Stimulated activated memory B cell treated with anti-CD40 and anti-IgM and Interleukin-4, amounts not matched to agents 10 μg/mL and 1 μg/mL and 100 μg/mL, for 72 hours (primary cell): ENCODE results near the gene LIPC.

Experiments
- ATAC-seq: fragments of 150-1000 bp; cut with Tn5 transposase; 2 replicates; pipeline ENCODE4 v1.10.0; 2021
- H3K27ac Mint-ChIP-seq: one replicate; pipeline ENCODE4 v1.8.0; 2022; ENCODE audit warnings: mild to moderate bottlenecking, mixed read lengths
- H3K27me3 Mint-ChIP-seq: one replicate; pipeline ENCODE4 v1.8.0; 2022; ENCODE audit warnings: mixed read lengths
- H3K36me3 Mint-ChIP-seq: one replicate; pipeline ENCODE4 v1.8.0; 2022; ENCODE audit warnings: mixed read lengths
- H3K4me1 Mint-ChIP-seq: one replicate; pipeline ENCODE4 v1.8.0; 2022; ENCODE audit warnings: mixed read lengths
- H3K4me3 Mint-ChIP-seq: one replicate; pipeline ENCODE4 v1.8.0; 2022; ENCODE audit warnings: mild to moderate bottlenecking, moderate library complexity, mixed read lengths
- H3K9me3 Mint-ChIP-seq: one replicate; pipeline ENCODE4 v1.8.0; 2022; ENCODE audit warnings: mixed read lengths

The LIPC gene

DNA sequence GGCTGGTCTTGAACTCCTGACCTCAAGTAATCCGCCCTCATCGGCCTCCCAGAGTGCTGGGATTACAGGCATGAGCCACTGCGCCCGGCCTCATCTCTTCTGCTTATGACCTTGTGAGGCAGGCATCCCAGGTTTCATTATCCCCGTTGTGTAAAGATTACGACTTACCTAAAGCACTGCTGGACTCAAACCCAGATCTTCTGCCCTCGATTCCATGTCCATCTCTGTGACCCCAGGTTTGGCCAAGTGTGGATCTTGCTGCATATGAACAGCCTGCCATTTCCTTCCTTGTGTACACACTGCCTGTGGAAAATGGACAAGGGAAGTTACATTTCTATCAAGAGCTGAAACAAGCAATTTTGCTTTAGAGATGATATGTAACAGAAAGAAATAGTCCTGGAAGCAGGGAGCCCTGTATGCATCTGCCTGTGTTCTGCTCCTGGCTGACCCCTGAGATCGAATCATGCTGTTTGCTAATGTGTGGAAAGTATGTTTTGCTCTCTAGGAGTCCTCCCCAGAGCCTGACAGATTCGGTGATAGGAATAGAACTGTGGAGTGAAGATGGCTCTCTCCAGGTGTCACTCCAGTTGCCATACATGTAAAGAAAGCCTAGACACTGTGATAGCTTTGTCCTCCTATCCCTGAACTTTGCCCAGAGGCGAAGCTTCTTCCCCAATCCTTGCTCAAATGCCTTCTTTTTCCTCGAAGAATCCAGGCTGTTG lies 11.8 kb upstream of the LIPC start:
- Mint-ChIP-seq H3K4me1 (no peaks in the 10 kb centered on the region), H3K36me3 (no peaks in the 10 kb centered on the region), H3K4me3 (no peak overlapping the region), H3K9me3 (peaks cover 7% of the 10 kb centered on the region), H3K27ac (no peak overlapping the region), H3K27me3 (peaks cover 7% of the 10 kb centered on the region)
- peak; percentile 29 for ATAC-seq

DNA sequence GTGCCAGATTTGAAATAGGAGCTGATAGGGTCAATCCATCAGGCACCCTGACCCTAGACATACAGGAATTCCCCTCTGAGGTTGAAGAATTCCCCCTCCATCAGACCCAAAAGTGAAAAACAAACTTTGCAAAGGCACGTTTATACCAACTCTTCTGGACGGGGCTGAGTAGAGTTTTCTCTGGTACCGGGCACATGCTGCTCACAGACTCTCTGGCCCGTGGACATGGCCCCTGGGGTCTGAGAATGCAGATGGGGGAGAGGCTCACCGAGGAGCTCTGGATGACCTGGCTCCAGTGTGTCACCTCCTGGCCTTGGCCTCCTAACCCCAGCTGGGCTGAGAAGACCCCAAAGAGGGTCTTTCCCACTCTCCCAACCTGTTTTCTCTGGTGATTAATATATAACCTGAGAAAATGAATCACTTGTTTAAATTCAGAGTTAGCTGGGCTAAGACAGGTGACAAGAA lies 11.2 kb upstream of the LIPC start:
- Mint-ChIP-seq H3K4me3 (no peak overlapping the region), H3K36me3 (no peaks in the 10 kb centered on the region), H3K4me1 (no peaks in the 10 kb centered on the region), H3K27me3 (peaks cover 7% of the 10 kb centered on the region), H3K9me3 (peaks cover 7% of the 10 kb centered on the region), H3K27ac (no peak overlapping the region)
- peak; percentile 44 for ATAC-seq

DNA sequence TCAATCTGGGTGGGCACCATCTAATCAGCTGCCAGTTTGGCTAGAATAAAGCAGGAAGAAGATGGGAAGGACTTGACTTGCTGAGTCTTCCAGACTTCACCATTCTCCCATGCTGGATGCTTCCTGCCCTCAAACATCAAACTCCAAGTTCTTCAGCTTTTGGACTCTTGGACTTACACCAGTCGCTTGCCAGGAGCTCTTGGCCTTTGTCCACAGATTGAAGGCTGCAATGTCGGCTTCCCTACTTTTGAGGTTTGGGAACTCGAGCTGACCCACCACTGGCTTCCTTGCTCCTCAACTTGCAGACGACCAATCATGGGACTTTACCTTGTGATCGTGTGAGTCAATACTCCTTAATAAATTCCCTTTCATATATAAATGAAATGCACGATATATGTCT lies 8.6 kb upstream of the LIPC start:
- Mint-ChIP-seq H3K4me3 (no peak overlapping the region), H3K9me3 (no peaks in the 10 kb centered on the region), H3K27ac (no peak overlapping the region), H3K27me3 (peaks cover 7% of the 10 kb centered on the region), H3K36me3 (no peaks in the 10 kb centered on the region), H3K4me1 (no peaks in the 10 kb centered on the region)
- ATAC-seq: no peak

DNA sequence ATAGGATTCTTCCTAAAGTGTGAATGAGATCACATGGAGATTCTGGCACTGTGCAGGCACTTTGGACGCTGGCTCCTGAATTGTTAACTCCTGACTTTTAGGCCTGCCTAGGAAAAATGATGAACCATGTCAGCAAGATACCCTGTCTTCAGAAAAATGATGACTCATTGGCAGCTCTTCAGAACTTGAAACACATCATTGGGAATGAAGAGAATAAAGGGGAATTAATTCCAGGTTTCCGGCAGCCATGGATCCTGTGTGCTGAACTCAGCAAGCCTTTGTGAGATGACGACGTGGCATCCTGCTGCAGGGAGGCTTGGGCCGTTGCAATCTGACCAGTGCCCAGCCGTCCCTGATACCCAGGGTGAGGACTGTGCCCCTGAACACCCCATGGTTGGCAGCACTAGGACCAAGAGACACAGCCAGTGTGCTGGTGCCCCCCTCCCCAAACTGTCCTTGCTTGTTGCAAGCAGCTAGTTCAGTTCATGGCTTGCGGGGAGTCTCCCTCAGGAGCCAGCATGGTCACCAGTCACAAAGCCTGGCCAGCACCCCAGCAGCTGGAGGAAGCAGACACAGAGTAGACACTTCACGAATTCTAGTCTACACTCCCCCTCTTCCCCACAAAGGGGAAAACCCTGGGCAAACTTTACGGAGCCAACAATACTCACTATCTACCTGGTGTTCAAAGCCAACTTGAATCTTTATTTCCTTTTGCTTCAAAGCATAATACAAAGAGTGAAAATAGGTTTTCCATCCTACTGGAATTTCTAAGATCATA lies 7.8 kb upstream of the LIPC start:
- Mint-ChIP-seq H3K9me3 (no peaks in the 10 kb centered on the region), H3K27me3 (peaks cover 7% of the 10 kb centered on the region), H3K4me3 (no peak overlapping the region), H3K27ac (no peak overlapping the region), H3K36me3 (no peaks in the 10 kb centered on the region), H3K4me1 (no peaks in the 10 kb centered on the region)
- no peak for ATAC-seq

DNA sequence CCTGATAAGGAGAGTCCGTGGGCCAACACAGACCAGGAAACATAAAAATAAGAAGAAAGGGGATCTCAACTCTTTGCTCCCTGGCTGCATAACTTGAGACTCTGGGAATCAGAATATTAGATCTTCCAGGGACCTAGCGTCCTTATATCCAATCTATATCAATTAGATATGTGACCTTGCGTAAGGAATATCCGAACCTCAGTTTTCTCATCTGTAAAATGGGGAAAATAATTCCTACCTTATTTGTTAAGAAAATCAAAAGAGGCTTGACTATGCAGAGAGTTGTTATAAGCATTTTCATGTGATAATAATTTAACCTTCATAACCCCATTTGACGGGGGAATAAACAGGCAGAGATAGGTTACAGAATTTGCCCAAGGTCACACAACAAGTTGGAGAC lies 7.1 kb upstream of the LIPC start:
- Mint-ChIP-seq H3K36me3 (no peaks in the 10 kb centered on the region), H3K27me3 (peaks cover 7% of the 10 kb centered on the region), H3K27ac (no peak overlapping the region), H3K4me3 (no peak overlapping the region), H3K9me3 (no peaks in the 10 kb centered on the region), H3K4me1 (no peaks in the 10 kb centered on the region)
- no peak for ATAC-seq

DNA sequence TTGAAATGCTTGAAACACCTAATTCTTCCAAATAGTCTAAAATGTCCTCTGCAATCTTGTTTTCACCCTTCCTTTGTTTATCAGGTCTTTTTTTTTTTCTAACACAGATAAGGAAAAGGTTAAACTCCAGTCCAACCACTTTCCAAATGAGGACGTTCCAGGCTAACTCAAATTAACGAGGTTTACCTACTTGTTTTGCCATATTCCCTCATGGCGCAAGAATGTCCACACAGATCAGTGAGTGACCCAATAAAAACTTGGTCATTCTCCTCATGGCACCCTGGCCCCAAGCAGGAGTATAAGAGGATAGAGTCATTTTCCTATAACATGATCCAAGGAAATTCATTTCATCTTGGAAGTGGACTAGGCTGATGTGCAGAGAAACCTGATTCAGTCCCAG lies 6.6 kb upstream of the LIPC start:
- H3K27me3 Mint-ChIP-seq: peaks cover 7% of the 10 kb centered on the region
- no peaks in the 10 kb centered on the region for H3K36me3 Mint-ChIP-seq
- ATAC-seq: no peak
- no peak overlapping the region for H3K27ac Mint-ChIP-seq
- no peaks in the 10 kb centered on the region for H3K4me1 Mint-ChIP-seq
- no peaks in the 10 kb centered on the region for H3K9me3 Mint-ChIP-seq
- H3K4me3 Mint-ChIP-seq: no peak overlapping the region

DNA sequence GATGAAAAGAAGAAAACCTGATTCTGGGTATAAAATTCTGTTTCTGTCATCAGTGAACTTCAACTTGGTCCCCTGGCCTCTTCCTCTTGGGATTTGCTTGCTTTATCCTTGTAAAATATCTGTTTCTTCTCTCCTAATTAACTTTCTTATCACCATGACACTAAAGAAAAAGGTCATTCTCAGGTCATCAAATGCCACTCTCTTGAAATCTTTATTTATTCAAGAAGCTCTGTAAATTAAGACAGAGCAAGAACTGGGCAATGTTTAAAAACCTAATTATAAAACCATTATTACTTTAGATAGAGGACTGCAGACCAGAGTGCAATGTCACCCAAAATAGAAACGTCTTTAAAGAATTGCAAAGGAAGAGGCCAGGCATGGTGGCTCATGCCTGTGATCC lies 6.0 kb upstream of the LIPC start:
- no peak overlapping the region for H3K27ac Mint-ChIP-seq
- H3K4me1 Mint-ChIP-seq: no peaks in the 10 kb centered on the region
- H3K9me3 Mint-ChIP-seq: no peaks in the 10 kb centered on the region
- H3K4me3 Mint-ChIP-seq: no peak overlapping the region
- no peaks in the 10 kb centered on the region for H3K36me3 Mint-ChIP-seq
- peaks cover 7% of the 10 kb centered on the region for H3K27me3 Mint-ChIP-seq
- ATAC-seq: no peak

DNA sequence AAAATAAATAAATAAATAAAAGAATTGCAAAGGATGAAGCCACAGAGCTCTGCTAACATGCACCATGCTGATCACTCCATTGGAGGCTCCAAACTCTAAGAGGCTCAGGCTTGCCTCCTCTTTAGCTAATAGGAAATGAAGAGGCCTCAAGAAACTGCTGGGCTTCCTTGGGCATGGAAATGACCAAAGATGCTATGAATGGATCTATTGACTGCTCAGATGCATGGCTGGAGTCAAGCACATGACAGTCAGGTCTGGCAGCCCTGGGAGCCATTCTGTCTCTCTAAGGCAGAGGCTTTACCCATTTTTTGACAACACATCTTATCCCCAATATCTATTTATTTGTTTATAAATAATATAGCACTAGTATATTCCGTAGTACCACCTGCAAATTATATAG lies 5.3 kb upstream of the LIPC start:
- Mint-ChIP-seq H3K9me3 (no peaks in the 10 kb centered on the region), H3K27ac (no peak overlapping the region), H3K4me3 (no peak overlapping the region), H3K36me3 (no peaks in the 10 kb centered on the region), H3K27me3 (peaks cover 7% of the 10 kb centered on the region), H3K4me1 (no peaks in the 10 kb centered on the region)
- ATAC-seq: no peak

DNA sequence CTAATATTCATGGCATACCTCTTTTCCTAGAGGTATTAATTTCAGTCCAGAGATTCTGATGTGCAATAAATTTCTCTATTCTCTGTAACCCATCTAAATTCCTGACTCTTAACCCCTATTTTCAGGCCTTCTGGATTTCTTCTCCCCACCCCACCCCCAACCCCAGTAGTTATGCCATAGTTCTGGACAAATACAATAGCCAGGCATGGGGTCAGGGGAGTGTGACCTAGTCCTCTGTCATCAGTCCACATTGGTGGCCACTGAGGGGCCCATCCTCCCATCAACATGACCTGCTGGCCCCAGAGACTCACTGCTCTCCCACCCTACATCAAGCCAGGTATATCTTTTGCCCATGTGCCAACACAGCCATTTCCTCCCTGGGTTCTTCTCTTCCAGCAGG lies 3.8 kb upstream of the LIPC start:
- no peaks in the 10 kb centered on the region for H3K9me3 Mint-ChIP-seq
- ATAC-seq: peak; percentile 34
- no peaks in the 10 kb centered on the region for H3K36me3 Mint-ChIP-seq
- no peaks in the 10 kb centered on the region for H3K4me1 Mint-ChIP-seq
- H3K27me3 Mint-ChIP-seq: peaks cover 7% of the 10 kb centered on the region
- H3K27ac Mint-ChIP-seq: no peak overlapping the region
- no peak overlapping the region for H3K4me3 Mint-ChIP-seq

DNA sequence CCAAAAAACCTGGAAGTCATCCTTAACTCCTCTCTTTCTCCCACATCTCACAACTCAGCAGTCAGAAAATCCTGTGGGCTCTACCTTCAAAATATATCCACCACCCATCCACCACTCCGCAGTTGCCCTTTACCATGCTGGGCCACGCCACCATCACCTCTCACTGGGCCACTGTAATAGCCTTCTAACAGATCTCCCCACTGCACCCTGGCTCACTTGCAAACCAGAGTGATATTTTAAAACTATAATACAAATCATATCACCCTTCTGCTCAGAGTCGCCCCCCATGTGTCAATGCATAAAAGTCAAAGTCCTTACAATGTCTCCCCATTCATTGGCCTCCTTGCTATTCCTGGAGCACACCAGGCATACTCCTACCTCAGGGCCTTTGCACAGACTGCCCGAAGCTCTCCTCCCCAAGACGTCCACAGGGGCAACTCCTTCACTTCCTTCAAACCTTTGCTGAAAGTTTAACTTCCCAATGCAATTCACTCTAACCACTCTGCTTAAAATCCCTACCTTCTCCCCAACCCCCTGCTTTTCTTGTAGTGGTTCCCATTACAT lies 1.5 kb upstream of the LIPC start:
- no peak overlapping the region for H3K4me3 Mint-ChIP-seq
- no peaks in the 10 kb centered on the region for H3K36me3 Mint-ChIP-seq
- no peaks in the 10 kb centered on the region for H3K27me3 Mint-ChIP-seq
- H3K4me1 Mint-ChIP-seq: no peaks in the 10 kb centered on the region
- H3K9me3 Mint-ChIP-seq: no peaks in the 10 kb centered on the region
- no peak overlapping the region for H3K27ac Mint-ChIP-seq
- no peak for ATAC-seq

DNA sequence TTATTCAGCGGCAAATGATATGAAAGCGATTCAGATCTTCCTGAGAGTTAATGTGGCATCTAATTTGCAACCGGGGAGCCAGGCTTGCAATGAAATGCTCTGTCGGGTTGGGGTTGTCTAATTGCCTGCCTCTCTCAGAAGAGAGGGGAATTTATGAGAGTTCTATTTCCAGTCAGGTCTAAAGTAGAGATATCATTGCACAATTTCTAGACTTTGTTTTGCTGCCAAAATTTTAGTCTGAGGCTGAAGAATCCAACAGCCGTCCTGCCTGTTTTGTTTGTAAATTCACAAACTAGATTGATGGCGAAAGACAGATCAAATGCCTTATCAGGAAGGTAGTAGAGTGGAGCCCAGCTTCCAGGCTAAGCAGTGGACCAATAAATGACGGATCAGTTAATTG lies 610 bp downstream of the LIPC start:
- no peaks in the 10 kb centered on the region for H3K9me3 Mint-ChIP-seq
- H3K36me3 Mint-ChIP-seq: no peaks in the 10 kb centered on the region
- no peak overlapping the region for H3K4me3 Mint-ChIP-seq
- H3K27ac Mint-ChIP-seq: no peak overlapping the region
- no peaks in the 10 kb centered on the region for H3K4me1 Mint-ChIP-seq
- no peaks in the 10 kb centered on the region for H3K27me3 Mint-ChIP-seq
- no peak for ATAC-seq

DNA sequence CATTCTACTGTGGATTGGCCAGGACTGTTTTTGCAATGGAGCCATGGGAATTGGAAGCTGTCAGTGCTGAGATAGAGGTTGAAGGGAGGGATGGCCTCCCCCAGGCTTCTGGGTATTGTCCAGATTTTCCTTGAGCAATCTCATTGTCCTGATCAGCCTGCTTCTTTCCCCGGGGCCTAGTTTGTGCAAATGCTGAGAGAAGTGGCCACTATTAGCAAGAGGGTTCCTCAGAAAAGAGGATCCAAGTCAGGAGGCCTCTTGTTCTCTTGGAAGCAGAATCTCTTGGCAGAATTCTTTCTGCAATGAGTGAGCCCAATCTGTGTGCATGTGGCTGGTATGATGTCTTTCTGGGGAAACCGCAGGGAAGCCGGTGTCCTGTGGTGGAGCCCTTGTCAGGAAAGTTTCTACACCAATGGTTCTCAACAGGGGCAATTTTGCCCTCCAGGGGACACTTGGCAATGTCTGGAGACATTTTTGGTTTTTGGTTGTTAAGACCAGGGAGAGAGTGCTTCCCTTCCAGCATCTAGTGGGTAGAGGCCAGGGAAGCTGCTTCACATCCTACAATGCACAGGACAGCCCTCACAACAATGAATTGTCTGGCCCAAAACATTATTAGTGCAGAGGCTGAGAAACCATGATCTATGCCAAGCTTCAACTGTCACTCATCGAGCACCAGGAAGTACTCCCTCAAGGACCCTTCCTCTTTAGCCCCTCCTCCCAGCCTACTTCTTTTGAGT lies 2.0 kb downstream of the LIPC start:
- Mint-ChIP-seq H3K9me3 (no peaks in the 10 kb centered on the region), H3K27ac (no peak overlapping the region), H3K27me3 (no peaks in the 10 kb centered on the region), H3K4me3 (no peak overlapping the region), H3K4me1 (no peaks in the 10 kb centered on the region), H3K36me3 (no peaks in the 10 kb centered on the region)
- no peak for ATAC-seq

DNA sequence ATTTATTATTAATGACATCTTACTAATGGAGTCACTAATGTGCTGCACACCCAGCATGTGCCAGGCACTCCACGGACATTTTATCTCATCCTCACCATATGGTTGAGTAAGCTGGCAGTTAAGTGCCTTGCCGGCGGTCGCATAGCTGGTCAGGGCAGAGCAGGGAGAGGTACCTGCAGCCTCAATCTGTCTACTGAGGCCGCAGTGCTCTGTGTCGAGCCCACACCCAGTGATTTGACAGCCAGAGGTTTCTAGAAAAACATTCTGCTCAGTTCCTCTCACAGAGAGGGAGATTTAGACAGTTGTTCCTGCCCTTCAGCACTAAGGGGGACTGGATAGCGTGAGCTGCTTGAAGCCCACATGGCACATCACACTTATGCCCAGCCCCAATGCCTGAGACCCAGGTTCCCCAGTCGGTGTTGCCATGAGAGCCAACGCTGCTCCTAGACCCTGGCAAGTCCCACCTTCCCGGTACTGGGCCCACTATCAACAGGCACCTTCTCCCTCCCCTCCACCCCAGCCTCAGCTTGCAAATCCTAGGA lies 2.6 kb downstream of the LIPC start:
- no peak overlapping the region for H3K27ac Mint-ChIP-seq
- no peak for ATAC-seq
- no peaks in the 10 kb centered on the region for H3K36me3 Mint-ChIP-seq

DNA sequence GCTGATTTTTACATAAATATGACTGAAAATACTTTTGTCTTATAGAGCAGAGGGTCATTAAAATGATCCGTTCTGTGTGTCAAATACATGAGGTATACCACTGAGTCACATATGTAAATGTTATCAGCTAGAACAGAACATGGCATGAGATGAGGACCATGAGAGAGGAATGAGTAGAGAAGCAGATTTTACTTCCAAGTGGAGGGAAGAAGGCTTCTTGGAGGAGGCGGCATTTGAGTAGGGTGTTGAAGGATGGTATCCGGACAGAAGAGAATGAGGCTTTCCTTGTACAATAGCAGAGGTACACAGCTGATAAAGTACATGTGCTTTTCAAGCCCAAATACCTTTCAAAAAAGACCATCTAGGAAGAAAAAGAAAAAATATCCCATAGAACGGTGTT lies 4.8 kb downstream of the LIPC start:
- H3K9me3 Mint-ChIP-seq: no peaks in the 10 kb centered on the region
- H3K27me3 Mint-ChIP-seq: peaks cover 9% of the 10 kb centered on the region
- no peaks in the 10 kb centered on the region for H3K36me3 Mint-ChIP-seq
- H3K4me3 Mint-ChIP-seq: no peak overlapping the region
- no peak for ATAC-seq
- H3K27ac Mint-ChIP-seq: no peak overlapping the region
- no peaks in the 10 kb centered on the region for H3K4me1 Mint-ChIP-seq

More for the DNA sequence above, 2.6 kb downstream of the LIPC start:
- H3K27me3 Mint-ChIP-seq: no peaks in the 10 kb centered on the region
- H3K9me3 Mint-ChIP-seq: no peaks in the 10 kb centered on the region
- H3K4me3 Mint-ChIP-seq: no peak overlapping the region
- H3K4me1 Mint-ChIP-seq: no peaks in the 10 kb centered on the region

DNA sequence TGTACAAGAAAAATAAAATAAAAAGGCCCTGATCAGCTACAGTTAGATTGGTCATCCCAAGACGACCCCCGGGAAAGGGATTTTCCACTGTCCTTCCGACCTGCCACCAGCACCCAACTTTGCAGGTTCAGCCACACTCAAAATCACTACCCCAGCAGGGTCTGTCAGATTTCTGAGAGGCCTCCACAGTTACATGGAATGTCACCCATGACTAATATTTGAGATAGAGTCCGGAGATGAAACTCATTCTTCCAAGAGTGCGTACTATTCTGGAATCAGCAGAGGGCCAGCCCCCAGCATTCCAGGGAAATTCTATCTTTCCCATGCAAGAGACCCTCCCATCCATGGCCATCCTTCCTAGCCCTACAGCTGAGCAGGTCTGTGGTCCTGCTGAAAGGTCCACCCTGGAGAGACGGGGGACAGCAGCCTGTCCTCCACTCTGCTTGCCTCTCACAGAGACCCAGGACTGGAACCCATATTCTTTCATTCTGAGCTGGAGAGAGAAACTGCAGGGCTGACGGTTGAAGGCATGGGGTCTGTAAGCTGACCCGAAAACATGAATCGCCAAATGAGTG lies 5.8 kb downstream of the LIPC start:
- ATAC-seq: no peak
- Mint-ChIP-seq H3K36me3 (no peaks in the 10 kb centered on the region), H3K9me3 (no peaks in the 10 kb centered on the region), H3K4me1 (no peaks in the 10 kb centered on the region), H3K27ac (no peak overlapping the region), H3K27me3 (peaks cover 9% of the 10 kb centered on the region), H3K4me3 (no peak overlapping the region)
